Upper lobe of left lung (tissue), 4 donors: Measurements from ENCODE around the gene PITX1.

Experiments used
- CTCF ChIP-seq, 6 experiments: fragments of 450-650 bp in 4 of 6; fragments of 200-600 bp in 2 of 6; sonication (generic) in 2 of 6; IDR thresholded peaks; one replicate each; pipeline ENCODE4 v1.5.1; 2016 to 2019; ENCODE audit warnings: antibody characterized with exemption in 6 of 6
- POLR2A ChIP-seq, 4 donors: fragments of 450-650 bp; IDR thresholded peaks; one replicate each; pipeline ENCODE4 v1.5.1; 2016 to 2017; ENCODE audit warnings: antibody characterized with exemption in 4 of 4, mild to moderate bottlenecking in 2 of 4
- POLR2AphosphoS5 ChIP-seq, 2 donors: sonication (generic); formaldehyde crosslinking; IDR thresholded peaks; one replicate each; pipeline ENCODE4 v1.5.1; 2017; ENCODE audit warnings: antibody characterized with exemption in 2 of 2

- TF ChIP-seq CTCF (IDR thresholded peaks at IDR 0.05): no peak
- TF ChIP-seq POLR2A (IDR thresholded peaks at IDR 0.05): no peak
- no peak for TF ChIP-seq POLR2AphosphoS5 (IDR thresholded peaks at IDR 0.05)
These were observed 23.3 kb downstream of the PITX1 start for GRCh38 chr5:135010502-135011354.
